Measurements from ENCODE around the gene CCSAP.

The CCSAP gene

GRCh38 chr1:229287267-229287666 is 55.6 kb downstream of the CCSAP start:
- DNase-seq (ENCODE audit: low read depth, low spot score), result no peak

GRCh38 chr1:229286099-229286766 is 56.6 kb downstream of the CCSAP start:
- no peak for DNase-seq (ENCODE audit: low read depth, low spot score)

- DNase-seq (ENCODE audit: low read depth, low spot score), result no peak
Measured at GRCh38 chr1:229285440-229285839, 57.4 kb downstream of the CCSAP start.

GRCh38 chr1:229284887-229285286 is 58.0 kb downstream of the CCSAP start:
- no peak for DNase-seq (ENCODE audit: low read depth, low spot score)

GRCh38 chr1:229283183-229283611 is 59.6 kb downstream of the CCSAP start:
- DNase-seq (ENCODE audit: low read depth, low spot score), result no peak

- DNase-seq (ENCODE audit: low read depth, low spot score), result no peak
Measured at GRCh38 chr1:229282295-229282823, 60.5 kb downstream of the CCSAP start.

- no peak for DNase-seq (ENCODE audit: low read depth, low spot score)
Measured at GRCh38 chr1:229281339-229281926, 61.4 kb downstream of the CCSAP start.

GRCh38 chr1:229280921-229281320 is 61.9 kb downstream of the CCSAP start:
- DNase-seq (ENCODE audit: low read depth, low spot score), result no peak

- no peak for DNase-seq (ENCODE audit: low read depth, low spot score)
Measured at GRCh38 chr1:229280037-229280828, 62.6 kb downstream of the CCSAP start.

GRCh38 chr1:229279242-229279641 is 63.6 kb downstream of the CCSAP start:
- DNase-seq (ENCODE audit: low read depth, low spot score), result no peak

GRCh38 chr1:229278120-229278741 is 64.6 kb downstream of the CCSAP start:
- DNase-seq (ENCODE audit: low read depth, low spot score), result no peak

GRCh38 chr1:229275005-229275404 is 67.8 kb downstream of the CCSAP start:
- DNase-seq (ENCODE audit: low read depth, low spot score), result no peak

- no peak for DNase-seq (ENCODE audit: low read depth, low spot score)
Measured at GRCh38 chr1:229273507-229274232, 69.2 kb downstream of the CCSAP start.

- DNase-seq (ENCODE audit: low read depth, low spot score), result no peak
Measured at GRCh38 chr1:229272164-229273158, 70.4 kb downstream of the CCSAP start.

- no peak for DNase-seq (ENCODE audit: low read depth, low spot score)
Measured at GRCh38 chr1:229271448-229272159, 71.2 kb downstream of the CCSAP start.

Data from iPS DF 19.7 (cell line).